Loucy (cell line): ENCODE measurements around the gene AK3.

Experiments used
- H2AFZ ChIP-seq: fragments of 200-600 bp; sonication (generic); 2 replicates; pipeline ENCODE4 v1.6.0; 2016; ENCODE audit warnings: antibody characterized with exemption, mild to moderate bottlenecking, low read length, moderate library complexity
- H3F3A ChIP-seq: fragments of 200-600 bp; 2 replicates; pipeline ENCODE4 v1.6.0; 2016; ENCODE audit warnings: antibody characterized with exemption, low read depth, mild to moderate bottlenecking
- H3K27me3 ChIP-seq: fragments of 200-600 bp; sonication (generic); 2 replicates; pipeline ENCODE4 v1.6.1; 2014; ENCODE audit warnings: low read length, mild to moderate bottlenecking; ENCODE audit not compliant: insufficient read depth, poor library complexity, severe bottlenecking
- H3K36me3 ChIP-seq: fragments of 200-600 bp; sonication (generic); 2 replicates; pipeline ENCODE4 v1.6.1; 2016; ENCODE audit warnings: low read length; ENCODE audit not compliant: insufficient read depth
- H3K4me1 ChIP-seq: fragments of 200-600 bp; sonication (generic); 2 replicates; pipeline ENCODE4 v1.5.1; 2014; ENCODE audit warnings: low read length, mild to moderate bottlenecking; ENCODE audit not compliant: insufficient read depth, poor library complexity, severe bottlenecking
- H3K4me2 ChIP-seq: fragments of 200-600 bp; sonication (generic); 2 replicates; pipeline ENCODE4 v1.6.0; 2014; ENCODE audit warnings: antibody characterized with exemption, low read length, low read depth, mild to moderate bottlenecking; ENCODE audit not compliant: poor library complexity, severe bottlenecking
- H3K4me3 ChIP-seq: fragments of 200-600 bp; sonication (generic); 2 replicates; pipeline ENCODE4 v1.5.1; 2014; ENCODE audit warnings: low read length, mild to moderate bottlenecking, mixed read lengths; ENCODE audit not compliant: poor library complexity, severe bottlenecking
- H3K79me2 ChIP-seq: fragments of 200-600 bp; sonication (generic); 2 replicates; pipeline ENCODE4 v1.6.1; 2014; ENCODE audit warnings: low read length; ENCODE audit not compliant: insufficient read depth
- H3K9ac ChIP-seq: fragments of 200-600 bp; sonication (generic); 2 replicates; pipeline ENCODE4 v1.6.0; 2014; ENCODE audit warnings: mild to moderate bottlenecking, low read depth, low read length, moderate library complexity; ENCODE audit not compliant: poor library complexity, severe bottlenecking
- H3K9me2 ChIP-seq: fragments of 200-600 bp; sonication (generic); replicated peaks from 2 replicates; pipeline ENCODE4 v1.6.1; 2016; ENCODE audit warnings: low read depth, low read length, mixed read lengths
- H3K9me3 ChIP-seq: fragments of 200-600 bp; sonication (generic); 2 replicates; pipeline ENCODE4 v1.6.1; 2014; ENCODE audit warnings: mild to moderate bottlenecking, antibody characterized with exemption, low read length, low read depth; ENCODE audit not compliant: insufficient read depth
- H4K20me1 ChIP-seq: fragments of 200-600 bp; sonication (generic); 2 replicates; pipeline ENCODE4 v1.6.0; 2014; ENCODE audit warnings: antibody characterized with exemption, low read length, mild to moderate bottlenecking; ENCODE audit not compliant: insufficient read depth, poor library complexity, severe bottlenecking
- EZH2phosphoT487 ChIP-seq: fragments of 200-600 bp; IDR thresholded peaks from 2 replicates; pipeline ENCODE4 v1.6.1; 2018; ENCODE audit warnings: antibody characterized with exemption, mild to moderate bottlenecking, moderate library complexity, borderline replicate concordance
- TF ChIP-seq, protein P1 (sequence below): fragments of 200-600 bp; sonication (generic); conservative IDR thresholded peaks from 2 replicates; pipeline ENCODE4 v1.5.1; 2014; ENCODE audit warnings: mild to moderate bottlenecking, antibody characterized with exemption, low read length

The AK3 gene

DNA sequence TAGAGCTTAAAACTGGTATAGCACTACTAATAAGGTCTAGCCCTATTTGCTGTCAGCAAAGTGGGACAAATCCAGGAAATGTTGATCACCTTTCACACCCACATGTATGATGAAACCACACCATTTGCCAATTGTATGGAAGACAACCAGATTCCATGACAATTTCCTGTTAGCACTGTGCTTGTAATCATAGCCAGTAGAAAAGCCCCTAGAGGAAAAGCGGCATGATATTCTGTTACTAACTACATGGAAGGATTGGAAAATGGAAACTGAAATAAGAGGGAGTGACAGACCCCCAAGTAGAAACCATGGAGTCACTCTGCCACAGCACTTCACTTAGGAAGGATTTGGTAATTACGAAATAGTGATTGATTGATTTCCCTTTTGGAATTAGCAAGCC lies 75.6 kb downstream of the AK3 start:
- Histone ChIP-seq H3K36me3 (no peaks in the 10 kb centered on the region), H3K4me1 (peaks cover 31% of the 10 kb centered on the region), H3K9me3 (no peaks in the 10 kb centered on the region), H3F3A (peaks cover 6% of the 10 kb centered on the region; the same call in 1 of the 2 replicates), H2AFZ (no peak overlapping the region), H3K9me2 (no peaks in the 10 kb centered on the region), H4K20me1 (no peaks in the 10 kb centered on the region), H3K4me3 (no peak overlapping the region), H3K79me2 (no peaks in the 10 kb centered on the region), H3K27me3 (peaks cover 14% of the 10 kb centered on the region), H3K9ac (no peak overlapping the region), H3K4me2 (peak overlapping the region; percentile 85)
- no peak for TF ChIP-seq EZH2phosphoT487
- TF ChIP-seq, protein P1, sequence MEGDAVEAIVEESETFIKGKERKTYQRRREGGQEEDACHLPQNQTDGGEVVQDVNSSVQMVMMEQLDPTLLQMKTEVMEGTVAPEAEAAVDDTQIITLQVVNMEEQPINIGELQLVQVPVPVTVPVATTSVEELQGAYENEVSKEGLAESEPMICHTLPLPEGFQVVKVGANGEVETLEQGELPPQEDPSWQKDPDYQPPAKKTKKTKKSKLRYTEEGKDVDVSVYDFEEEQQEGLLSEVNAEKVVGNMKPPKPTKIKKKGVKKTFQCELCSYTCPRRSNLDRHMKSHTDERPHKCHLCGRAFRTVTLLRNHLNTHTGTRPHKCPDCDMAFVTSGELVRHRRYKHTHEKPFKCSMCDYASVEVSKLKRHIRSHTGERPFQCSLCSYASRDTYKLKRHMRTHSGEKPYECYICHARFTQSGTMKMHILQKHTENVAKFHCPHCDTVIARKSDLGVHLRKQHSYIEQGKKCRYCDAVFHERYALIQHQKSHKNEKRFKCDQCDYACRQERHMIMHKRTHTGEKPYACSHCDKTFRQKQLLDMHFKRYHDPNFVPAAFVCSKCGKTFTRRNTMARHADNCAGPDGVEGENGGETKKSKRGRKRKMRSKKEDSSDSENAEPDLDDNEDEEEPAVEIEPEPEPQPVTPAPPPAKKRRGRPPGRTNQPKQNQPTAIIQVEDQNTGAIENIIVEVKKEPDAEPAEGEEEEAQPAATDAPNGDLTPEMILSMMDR: no peak

DNA sequence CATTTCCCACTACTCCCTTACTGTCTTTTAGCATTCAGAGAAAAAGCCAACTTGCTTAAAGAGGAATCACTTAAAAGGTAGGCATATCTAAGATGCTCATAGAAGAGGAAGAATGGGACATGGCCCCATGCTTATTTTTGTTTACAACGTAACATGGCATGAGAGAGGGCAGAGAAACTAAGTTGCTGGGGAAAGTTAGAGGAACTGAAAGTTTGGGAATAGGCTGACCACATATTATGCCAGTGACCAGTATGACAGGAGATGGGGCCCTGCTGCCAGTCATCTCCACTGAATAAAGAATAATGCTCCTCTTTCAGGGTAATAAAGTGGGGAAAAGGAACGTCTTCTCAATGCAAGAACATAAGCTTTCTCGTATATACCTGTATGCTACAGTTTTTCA lies 77.0 kb downstream of the AK3 start:
- TF ChIP-seq, protein P1: no peak
- TF ChIP-seq EZH2phosphoT487: no peak
- Histone ChIP-seq H3K4me1 (peaks cover 31% of the 10 kb centered on the region), H4K20me1 (no peaks in the 10 kb centered on the region), H2AFZ (no peak overlapping the region), H3K9me3 (no peaks in the 10 kb centered on the region), H3K4me2 (peak overlapping the region; percentile 85), H3K9ac (no peak overlapping the region), H3K9me2 (no peaks in the 10 kb centered on the region), H3F3A (peaks cover 6% of the 10 kb centered on the region; the same call in 1 of the 2 replicates), H3K27me3 (peaks cover 14% of the 10 kb centered on the region), H3K4me3 (no peak overlapping the region), H3K79me2 (no peaks in the 10 kb centered on the region), H3K36me3 (no peaks in the 10 kb centered on the region)

DNA sequence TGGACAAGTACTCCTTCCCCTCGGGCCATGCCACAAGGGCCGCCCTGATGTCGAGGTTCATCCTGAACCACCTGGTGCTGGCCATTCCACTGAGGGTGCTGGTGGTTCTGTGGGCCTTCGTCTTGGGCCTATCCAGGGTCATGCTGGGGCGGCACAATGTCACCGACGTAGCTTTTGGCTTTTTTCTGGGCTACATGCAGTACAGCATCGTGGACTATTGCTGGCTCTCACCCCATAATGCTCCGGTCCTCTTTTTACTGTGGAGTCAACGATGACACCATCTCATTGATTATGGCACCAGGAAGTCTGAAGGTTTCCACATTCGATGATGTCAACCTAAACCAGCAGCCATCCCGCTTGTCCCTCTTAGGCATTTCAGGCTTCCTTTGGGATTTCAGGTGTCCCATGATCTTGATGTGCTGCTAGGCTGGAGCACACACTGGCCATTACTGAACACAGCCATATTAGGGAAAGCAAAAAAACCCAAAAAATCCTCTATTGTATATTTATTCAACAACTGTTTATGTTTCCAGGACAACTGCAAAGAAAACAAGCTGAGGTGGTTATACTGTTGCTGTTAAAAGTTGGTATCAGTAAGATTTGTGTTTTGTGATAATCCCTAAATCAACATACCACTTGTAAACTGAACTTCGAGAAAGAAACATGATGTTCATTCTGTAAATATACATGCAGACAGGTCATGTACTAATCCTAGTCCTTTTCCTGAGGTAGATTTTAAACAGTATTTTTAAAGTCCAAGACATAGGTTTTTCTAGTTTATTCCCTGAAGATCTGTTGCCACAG lies 77.8 kb downstream of the AK3 start:
- Histone ChIP-seq H3K36me3 (no peaks in the 10 kb centered on the region), H3K4me1 (peaks cover 31% of the 10 kb centered on the region), H3K4me2 (peak overlapping the region; percentile 85), H3K9ac (peak overlapping the region; percentile 73), H3F3A (peaks cover 6% of the 10 kb centered on the region; the same call in 1 of the 2 replicates), H3K27me3 (peaks cover 14% of the 10 kb centered on the region), H3K4me3 (peak overlapping the region; percentile 77), H3K9me3 (no peaks in the 10 kb centered on the region), H3K79me2 (no peaks in the 10 kb centered on the region), H3K9me2 (no peaks in the 10 kb centered on the region), H4K20me1 (no peaks in the 10 kb centered on the region), H2AFZ (no peak overlapping the region)
- TF ChIP-seq, protein P1: no peak
- no peak for TF ChIP-seq EZH2phosphoT487
